Fibroblast of pulmonary artery (primary cell): Measurements from ENCODE around the gene FITM2.
"Not testable (repeated sequence)": the region's sequence is repeated elsewhere in the genome, so short reads cannot be mapped to it uniquely, and the experiment has no call there.

Source experiments
- DNase-seq: peaks from one replicate; pipeline ENCODE4 v3.0.0-alpha.2; 2010; ENCODE audit warnings: low read depth
- H3K4me3 ChIP-seq: replicated peaks from 2 replicates; pipeline ENCODE4 v1.5.1; 2011; ENCODE audit warnings: low read depth, mild to moderate bottlenecking, control low read depth, low read length, moderate library complexity
- CTCF ChIP-seq: IDR thresholded peaks from 2 replicates; pipeline ENCODE4 v1.5.1; 2011; ENCODE audit warnings: mild to moderate bottlenecking, control low read depth, low read length, inconsistent platforms; ENCODE audit errors: missing control alignments

The FITM2 gene

DNA sequence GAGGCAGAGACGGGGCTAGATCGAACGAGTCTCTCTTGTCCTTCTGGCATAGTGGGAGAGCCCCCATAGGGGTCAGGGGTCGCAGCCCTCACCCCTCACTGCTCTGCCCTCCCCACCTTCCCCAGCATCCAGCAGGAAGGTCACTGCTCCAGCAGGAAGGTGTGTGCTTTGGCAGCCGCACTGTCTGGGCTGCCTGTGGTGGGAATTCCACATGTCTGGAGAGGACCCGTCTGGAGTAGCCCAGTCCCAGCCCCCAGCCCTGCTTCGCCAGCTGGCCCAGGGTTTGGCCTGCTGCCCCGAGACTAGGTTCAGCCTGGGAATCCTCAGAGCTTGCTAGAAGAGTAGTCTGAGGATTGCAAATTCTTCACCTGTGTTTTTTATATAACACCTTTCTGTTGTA, 23.3 kb upstream of the FITM2 start:
- no peak for DNase-seq
- no peak overlapping the region for H3K4me3 ChIP-seq

DNA sequence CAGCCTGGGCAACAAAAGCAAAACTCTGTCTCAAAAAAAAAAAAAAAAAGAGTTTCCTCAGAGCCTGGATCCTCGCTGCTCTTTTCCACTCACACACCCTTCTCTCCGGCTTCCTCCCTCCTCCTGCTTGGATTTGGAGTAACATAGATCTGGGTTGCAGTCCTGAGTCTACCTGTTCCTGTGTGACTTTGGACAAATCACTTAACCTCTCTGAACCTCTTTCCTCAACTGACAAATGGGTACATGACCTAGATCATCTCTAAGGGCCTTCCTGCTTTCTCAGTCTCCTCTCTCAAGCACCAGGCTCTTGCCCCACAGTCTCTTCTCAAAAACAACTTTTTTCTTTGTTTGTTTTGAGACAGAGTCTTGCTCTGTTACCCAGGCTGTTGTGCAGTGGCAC, 20.2 kb upstream of the FITM2 start:
- no peak for DNase-seq
- H3K4me3 ChIP-seq: no peak overlapping the region
- no peak for TF ChIP-seq CTCF

More for the DNA sequence above, 23.3 kb upstream of the FITM2 start:
- no peak for TF ChIP-seq CTCF

DNA sequence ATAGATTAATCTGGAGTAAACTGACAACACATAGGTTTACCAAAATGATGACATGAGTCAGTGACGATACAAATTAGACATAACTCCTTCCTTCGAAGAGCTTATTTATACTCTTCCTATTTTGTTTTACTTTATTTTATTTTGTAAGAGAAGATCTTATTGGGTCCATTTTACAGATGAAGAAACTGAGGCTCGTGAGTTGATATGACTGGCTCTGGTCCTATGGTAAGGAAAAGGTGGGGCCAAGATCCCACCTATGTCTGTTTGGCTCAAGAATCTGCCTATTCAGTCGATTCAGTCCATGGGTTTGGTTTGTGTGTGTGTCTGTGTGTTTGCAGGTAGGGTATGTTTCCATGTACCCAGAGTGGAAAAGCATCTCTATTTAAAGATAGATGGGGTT, 17.4 kb upstream of the FITM2 start:
- DNase-seq: no peak
- TF ChIP-seq CTCF: no peak
- no peak overlapping the region for H3K4me3 ChIP-seq

DNA sequence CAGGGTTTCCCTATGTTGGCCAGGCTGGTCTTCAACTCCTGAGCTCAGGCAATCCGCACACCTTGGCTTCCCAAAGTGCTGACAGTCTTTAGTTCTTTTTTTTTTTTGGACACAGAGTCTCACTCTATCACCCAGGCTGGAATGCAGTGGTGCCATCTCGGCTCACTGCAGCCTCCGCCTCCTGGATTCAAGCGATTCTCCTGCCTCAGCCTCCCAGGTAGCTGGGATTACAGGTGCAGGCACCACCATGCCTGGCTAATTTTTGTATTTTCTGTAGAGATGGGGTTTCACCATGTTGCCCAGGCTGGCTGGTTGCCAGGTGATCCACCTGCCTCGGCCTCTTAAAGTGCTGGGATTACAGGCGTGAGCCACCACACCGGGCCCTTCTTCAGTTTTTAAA, 16.7 kb upstream of the FITM2 start:
- not testable (repeated sequence) for DNase-seq, H3K4me3 ChIP-seq

DNA sequence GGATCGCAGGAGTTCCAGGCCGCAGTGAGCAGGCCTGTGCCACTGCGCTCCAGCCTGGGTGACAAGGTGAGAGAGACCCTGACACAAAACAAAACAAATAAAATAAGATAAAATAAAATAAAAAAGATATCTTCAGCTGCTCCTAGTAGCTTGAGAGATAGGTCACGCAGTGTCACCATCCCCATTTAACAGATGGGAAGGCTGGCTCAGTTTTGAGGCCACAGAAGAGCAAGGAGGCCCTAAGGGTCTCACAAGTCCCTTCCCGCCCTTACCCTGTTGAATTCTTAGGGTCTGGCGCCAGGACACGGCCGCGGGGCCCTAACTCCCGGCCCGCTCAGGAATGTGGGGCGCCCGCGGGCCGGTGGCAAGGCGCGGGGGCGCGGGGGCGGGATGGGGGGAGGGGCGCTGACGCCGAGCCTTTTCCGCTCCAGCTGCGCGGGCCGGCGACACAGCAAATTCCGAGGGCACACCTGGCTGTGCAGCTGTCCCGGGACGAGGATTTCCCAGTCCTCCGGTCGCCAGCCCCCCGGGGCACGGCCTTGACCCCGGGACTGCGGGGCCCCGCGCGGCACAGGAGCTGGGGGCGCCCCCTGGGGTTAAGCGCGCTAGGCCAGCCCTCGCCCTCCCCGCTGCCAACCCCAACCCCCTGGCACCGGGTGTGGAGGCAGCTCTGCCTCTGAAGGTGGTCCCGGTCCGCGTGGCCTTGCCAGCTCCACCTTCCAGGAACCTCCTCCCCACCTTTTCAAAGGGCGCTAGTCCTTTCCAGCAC, 15.6 kb upstream of the FITM2 start:
- DNase-seq: no peak
- no peak overlapping the region for H3K4me3 ChIP-seq
- TF ChIP-seq CTCF: no peak

GRCh38 chr20:44324343-44324742, 13.3 kb upstream of the FITM2 start:
- no peak for TF ChIP-seq CTCF

GRCh38 chr20:44319839-44320422, 8.9 kb upstream of the FITM2 start:
- H3K4me3 ChIP-seq: no peak overlapping the region
- no peak for DNase-seq
- TF ChIP-seq CTCF: no peak

More at GRCh38 chr20:44324343-44324742, 13.3 kb upstream of the FITM2 start:
- no peak for DNase-seq
- H3K4me3 ChIP-seq: no peak overlapping the region
